Fibroblast of skin of left quadriceps (primary cell): ENCODE measurements around the gene DCUN1D2.
"Not testable (repeated sequence)": the region's sequence is repeated elsewhere in the genome, so short reads cannot be mapped to it uniquely, and the experiment has no call there.

Experiments
- DNase-seq, 2 experiments: peaks; one replicate each; pipeline ENCODE4 v3.0.0-alpha.2; 2013; ENCODE audit warnings: low read depth in 2 of 2

DCUN1D2 gene

GRCh38 chr13:113489549-113490495 is 689 bp downstream of the DCUN1D2 start:
- peak in 1 of 2 experiments; percentile 16 for DNase-seq

- DNase-seq, result no peak
Observed at GRCh38 chr13:113489171-113489548, 1.4 kb downstream of the DCUN1D2 start.

GRCh38 chr13:113488283-113488682 is 2.2 kb downstream of the DCUN1D2 start:
- DNase-seq, result no peak

GRCh38 chr13:113486698-113487097 is 3.8 kb downstream of the DCUN1D2 start:
- no peak for DNase-seq

- no peak for DNase-seq
Observed at GRCh38 chr13:113485545-113485944, 5.0 kb downstream of the DCUN1D2 start.

GRCh38 chr13:113483504-113484293 is 6.8 kb downstream of the DCUN1D2 start:
- no peak for DNase-seq

- no peak for DNase-seq
Observed at GRCh38 chr13:113483081-113483480, 7.4 kb downstream of the DCUN1D2 start.

- DNase-seq, result no peak
Observed at GRCh38 chr13:113479179-113479578, 11.3 kb downstream of the DCUN1D2 start.

GRCh38 chr13:113477724-113478123 is 12.8 kb downstream of the DCUN1D2 start:
- no peak for DNase-seq

- no peak for DNase-seq
Observed at GRCh38 chr13:113476811-113477210, 13.7 kb downstream of the DCUN1D2 start.

GRCh38 chr13:113475911-113476310 is 14.6 kb downstream of the DCUN1D2 start:
- DNase-seq, result no peak

GRCh38 chr13:113475280-113475679 is 15.2 kb downstream of the DCUN1D2 start:
- no peak for DNase-seq

- peak; percentile 55 for DNase-seq
Observed at GRCh38 chr13:113474179-113474578, 16.3 kb downstream of the DCUN1D2 start.

- DNase-seq, result no peak
Observed at GRCh38 chr13:113472355-113473025, 18.0 kb downstream of the DCUN1D2 start.

GRCh38 chr13:113471844-113472243 is 18.7 kb downstream of the DCUN1D2 start:
- DNase-seq, result no peak

- not testable (repeated sequence) for DNase-seq
Observed at GRCh38 chr13:113470635-113471163, 19.8 kb downstream of the DCUN1D2 start.

GRCh38 chr13:113470073-113470472 is 20.4 kb downstream of the DCUN1D2 start:
- DNase-seq, result no peak

- DNase-seq, result no peak
Observed at GRCh38 chr13:113469582-113469981, 20.9 kb downstream of the DCUN1D2 start.

GRCh38 chr13:113468472-113469201 is 21.9 kb downstream of the DCUN1D2 start:
- DNase-seq, result no peak

GRCh38 chr13:113468029-113468428 is 22.5 kb downstream of the DCUN1D2 start:
- no peak for DNase-seq

- DNase-seq, result no peak
Observed at GRCh38 chr13:113466383-113466782, 24.1 kb downstream of the DCUN1D2 start.
